ENCODE measurements around the gene MRPL49. TPM values are rescaled to one million over a fixed set of nuclear protein-coding genes. Genes with fewer than 3 reads are reported as not detected.

The MRPL49 gene
- total RNA-seq, 2 donors from 2014 or later, result 60.7 to 72.3 TPM

DNA sequence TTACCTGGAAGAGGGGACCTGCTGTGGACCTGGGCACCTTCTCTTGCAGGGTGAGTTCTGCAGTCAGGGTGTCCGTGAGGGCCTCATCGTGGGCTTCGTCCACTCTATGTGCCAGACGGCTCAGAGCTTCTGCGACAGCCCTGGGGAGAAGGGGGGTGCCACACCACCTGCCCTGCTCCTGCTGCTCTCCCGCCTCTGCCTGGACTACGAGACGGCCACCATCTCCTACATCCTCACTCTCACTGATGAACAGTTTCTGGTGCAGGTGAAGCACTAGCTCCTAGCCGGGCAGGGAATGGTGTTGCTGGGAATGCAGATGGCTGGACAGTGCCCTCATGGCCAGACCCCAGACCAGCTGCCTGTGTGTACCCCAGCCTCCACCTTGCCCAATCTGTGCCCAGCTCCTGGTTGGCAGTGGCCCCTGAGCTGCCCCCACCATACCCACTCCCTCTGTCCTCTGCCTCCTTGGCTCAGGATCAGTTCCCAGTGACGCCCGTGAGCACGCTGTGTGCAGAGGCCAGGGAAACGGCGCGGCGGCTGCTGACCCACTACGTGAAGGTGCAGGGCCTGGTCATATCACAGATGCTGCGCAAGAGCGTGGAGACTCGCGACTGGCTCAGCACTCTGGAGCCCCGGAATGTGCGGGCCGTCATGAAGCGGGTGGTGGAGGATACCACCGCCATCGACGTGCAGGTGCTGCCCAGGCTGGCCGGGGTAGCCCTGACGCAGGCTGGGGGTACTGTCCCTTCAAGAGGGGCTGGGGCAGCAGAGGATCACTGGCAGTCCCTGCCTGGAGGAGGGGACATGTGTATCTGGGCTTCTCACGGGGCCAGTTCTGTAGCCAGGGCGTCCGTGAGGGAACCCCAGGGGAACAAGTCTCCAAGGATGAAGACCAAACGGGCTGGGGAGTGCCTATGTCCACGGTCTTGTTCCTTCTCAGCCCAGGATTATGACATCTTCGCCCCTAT is 12.6 kb upstream of the MRPL49 start:
- Histone ChIP-seq H3K9ac (ENCODE audit: low read depth in 2 of 2, low read length in 2 of 2) (no peak overlapping the region), H3K27ac (no peak overlapping the region), H3K36me3 (no peaks in the 10 kb centered on the region), H3K4me3 (no peak overlapping the region), H3K27me3 (no peaks in the 10 kb centered on the region), H3K9me3 (no peaks in the 10 kb centered on the region), H3K4me1 (peaks cover 19% of the 10 kb centered on the region)
- no peak for DNase-seq
- intact Hi-C loops (cut with DNase I), result loop anchor here (10.0 kb wide), 1 partner anchor 145 kb away; no protein-coding TSS in a partner anchor
- TF ChIP-seq, protein P1, sequence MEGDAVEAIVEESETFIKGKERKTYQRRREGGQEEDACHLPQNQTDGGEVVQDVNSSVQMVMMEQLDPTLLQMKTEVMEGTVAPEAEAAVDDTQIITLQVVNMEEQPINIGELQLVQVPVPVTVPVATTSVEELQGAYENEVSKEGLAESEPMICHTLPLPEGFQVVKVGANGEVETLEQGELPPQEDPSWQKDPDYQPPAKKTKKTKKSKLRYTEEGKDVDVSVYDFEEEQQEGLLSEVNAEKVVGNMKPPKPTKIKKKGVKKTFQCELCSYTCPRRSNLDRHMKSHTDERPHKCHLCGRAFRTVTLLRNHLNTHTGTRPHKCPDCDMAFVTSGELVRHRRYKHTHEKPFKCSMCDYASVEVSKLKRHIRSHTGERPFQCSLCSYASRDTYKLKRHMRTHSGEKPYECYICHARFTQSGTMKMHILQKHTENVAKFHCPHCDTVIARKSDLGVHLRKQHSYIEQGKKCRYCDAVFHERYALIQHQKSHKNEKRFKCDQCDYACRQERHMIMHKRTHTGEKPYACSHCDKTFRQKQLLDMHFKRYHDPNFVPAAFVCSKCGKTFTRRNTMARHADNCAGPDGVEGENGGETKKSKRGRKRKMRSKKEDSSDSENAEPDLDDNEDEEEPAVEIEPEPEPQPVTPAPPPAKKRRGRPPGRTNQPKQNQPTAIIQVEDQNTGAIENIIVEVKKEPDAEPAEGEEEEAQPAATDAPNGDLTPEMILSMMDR (IDR thresholded peaks at IDR 0.05), result no peak

DNA sequence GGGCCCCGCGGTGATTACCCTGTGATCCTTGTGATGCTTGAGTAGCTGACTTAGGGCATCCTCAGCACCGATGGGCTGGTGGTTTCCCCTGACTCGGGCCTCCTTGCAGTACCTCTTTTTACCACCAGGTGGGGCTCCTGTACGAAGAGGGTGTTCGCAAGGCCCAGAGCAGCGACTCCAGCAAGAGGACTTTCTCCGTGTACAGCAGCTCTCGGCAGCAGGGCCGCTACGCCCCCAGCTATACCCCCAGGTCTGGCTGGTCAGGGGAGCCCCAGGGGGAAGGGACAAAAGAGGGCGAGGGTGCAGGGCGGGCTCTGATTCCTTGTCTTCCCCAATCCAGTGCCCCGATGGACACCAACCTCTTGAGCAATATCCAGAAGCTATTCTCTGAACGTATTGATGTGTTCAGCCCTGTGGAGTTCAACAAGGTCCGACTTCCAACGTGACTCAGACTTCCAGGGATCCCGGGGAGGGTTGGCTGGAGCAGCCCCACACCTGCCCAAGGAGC is 11.7 kb upstream of the MRPL49 start:
- Histone ChIP-seq H3K36me3 (no peaks in the 10 kb centered on the region), H3K4me1 (peaks cover 19% of the 10 kb centered on the region), H3K4me3 (no peak overlapping the region), H3K9ac (ENCODE audit: low read depth in 2 of 2, low read length in 2 of 2) (no peak overlapping the region), H3K9me3 (no peaks in the 10 kb centered on the region), H3K27ac (no peak overlapping the region), H3K27me3 (no peaks in the 10 kb centered on the region)
- DNase-seq, result peak; percentile 96
- intact Hi-C loops (cut with DNase I), result loop anchor here (10.0 kb wide), 1 partner anchor 144 kb away; no protein-coding TSS in a partner anchor
- TF ChIP-seq, protein P1 (IDR thresholded peaks at IDR 0.05), result peak; percentile 99

DNA sequence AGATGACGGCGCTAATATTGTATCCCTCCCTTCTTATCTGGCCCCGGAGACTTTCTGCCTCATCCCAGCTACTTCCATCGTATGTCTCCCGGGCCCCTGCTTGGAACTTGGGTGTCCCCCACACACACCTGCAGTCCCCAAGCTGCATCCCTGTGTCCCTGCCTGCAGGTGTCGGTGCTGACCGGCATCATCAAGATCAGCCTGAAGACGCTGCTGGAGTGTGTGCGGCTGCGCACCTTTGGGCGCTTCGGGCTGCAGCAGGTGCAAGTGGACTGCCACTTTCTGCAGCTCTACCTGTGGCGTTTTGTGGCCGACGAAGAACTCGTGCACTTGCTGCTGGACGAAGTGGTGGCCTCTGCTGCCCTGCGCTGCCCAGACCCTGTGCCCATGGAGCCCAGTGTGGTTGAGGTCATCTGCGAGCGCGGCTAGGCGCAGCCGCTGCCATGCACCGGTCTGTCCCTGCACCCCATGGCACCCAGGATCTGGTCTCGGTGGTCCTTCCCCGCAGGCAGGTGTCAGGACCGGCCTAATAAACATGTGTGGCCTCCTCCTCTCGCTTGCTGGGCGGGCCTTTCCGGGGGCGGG is 10.9 kb upstream of the MRPL49 start:
- H3K4me1 ChIP-seq, result peaks cover 25% of the 10 kb centered on the region
- no peak overlapping the region for H3K27ac ChIP-seq
- TF ChIP-seq, protein P1 (IDR thresholded peaks at IDR 0.05), result no peak
- intact Hi-C loops (cut with DNase I), result loop anchor here (10.0 kb wide), 1 partner anchor 144 kb away; no protein-coding TSS in a partner anchor
- no peaks in the 10 kb centered on the region for H3K36me3 ChIP-seq
- no peaks in the 10 kb centered on the region for H3K9me3 ChIP-seq
- no peak for DNase-seq
- H3K9ac ChIP-seq (ENCODE audit: low read depth in 2 of 2, low read length in 2 of 2), result no peak overlapping the region
- H3K27me3 ChIP-seq, result no peaks in the 10 kb centered on the region
- no peak overlapping the region for H3K4me3 ChIP-seq

DNA sequence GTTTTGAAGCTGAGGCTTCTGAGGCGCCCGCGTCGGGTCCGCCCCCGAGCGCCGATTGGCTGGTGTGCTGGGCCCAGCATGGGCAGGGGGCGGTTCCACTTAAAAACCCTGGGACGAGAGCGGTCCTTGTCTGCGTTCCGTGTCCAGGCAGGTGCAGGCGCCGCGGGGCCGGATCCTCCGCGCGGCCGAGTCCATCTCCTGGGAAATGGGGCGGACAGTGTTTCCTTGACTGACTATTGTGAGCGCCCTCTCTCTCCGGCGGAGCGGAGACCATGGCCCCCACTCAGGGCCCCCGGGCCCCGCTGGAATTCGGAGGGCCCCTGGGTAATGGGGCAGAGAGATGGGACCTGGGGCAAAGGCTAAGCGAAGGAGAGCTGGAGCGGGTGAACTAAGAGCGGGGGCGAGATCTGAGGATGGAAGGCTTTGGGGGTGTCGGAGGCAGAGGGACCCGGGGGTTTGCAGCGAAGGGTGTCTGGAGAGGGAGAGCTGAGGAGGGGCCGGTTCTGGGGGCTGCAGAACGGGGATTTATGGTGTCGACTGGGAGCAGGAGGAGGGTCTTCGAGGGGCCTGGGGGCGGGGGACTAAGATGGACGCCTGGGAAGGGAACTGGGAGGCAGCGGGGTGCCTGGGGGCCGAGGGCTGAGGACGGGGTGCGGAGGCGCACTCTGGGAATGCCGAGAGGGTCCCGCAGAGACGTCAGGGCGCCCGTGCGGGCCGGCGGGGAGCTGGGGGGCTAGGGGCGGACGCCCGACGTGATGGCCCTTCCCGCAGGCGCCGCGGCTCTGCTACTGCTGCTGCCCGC is 10.2 kb upstream of the MRPL49 start, which contains the start of gene TM7SF2:
TSS of gene TM7SF2 (plus strand) at position 129 of the 802 bp plus-strand sequence. CDS start at position 273, 144 bp downstream.
- intact Hi-C loops (cut with DNase I), result loop anchor here (10.0 kb wide), 1 partner anchor 143 kb away; no protein-coding TSS in a partner anchor
- H3K4me1 ChIP-seq, result peaks cover 31% of the 10 kb centered on the region

More for the DNA sequence above, 10.2 kb upstream of the MRPL49 start, which contains the start of gene TM7SF2:
- Histone ChIP-seq H3K27me3 (no peaks in the 10 kb centered on the region), H3K9me3 (no peaks in the 10 kb centered on the region), H3K27ac (peak within 1 kb of the TSS; percentile 54), H3K36me3 (no peaks in the 10 kb centered on the region), H3K9ac (ENCODE audit: low read depth in 2 of 2, low read length in 2 of 2) (peak within 1 kb of the TSS; percentile 81 to 83), H3K4me3 (peak within 1 kb of the TSS; percentile 57)
- peak; percentile 98 for DNase-seq
- TF ChIP-seq, protein P1 (IDR thresholded peaks at IDR 0.05), result no peak
